Thoracic aorta (tissue), 2 donors: ENCODE measurements around the gene MYT1. TPM values are rescaled to one million over a fixed set of nuclear protein-coding genes. Genes with fewer than 3 reads are reported as not detected.

Experiments
- ATAC-seq: fragments of 150-250 bp; one replicate; pipeline ENCODE4 v1.8.0; 2017; ENCODE audit warnings: low read depth; ENCODE audit not compliant: insufficient number of reproducible peaks, low FRiP score
- DNase-seq: peaks from one replicate; pipeline ENCODE4 v3.0.0-alpha.2; 2020; ENCODE audit warnings: low spot score
- H3K27ac ChIP-seq, 2 donors: fragments of 200-600 bp; sonication (generic); 1 replicate in 1 of 2; 2 replicates in 1 of 2; pipeline ENCODE4 v1.5.1; 2016; ENCODE audit warnings: mild to moderate bottlenecking in 2 of 2, moderate library complexity in 2 of 2
- H3K27me3 ChIP-seq: fragments of 200-600 bp; sonication (generic); replicated peaks from 2 replicates; pipeline ENCODE4 v1.6.0; 2016; ENCODE audit warnings: mild to moderate bottlenecking; ENCODE audit not compliant: insufficient read depth
- H3K36me3 ChIP-seq: fragments of 200-600 bp; sonication (generic); one replicate; pipeline ENCODE4 v1.5.1; 2016
- H3K4me1 ChIP-seq, 2 donors: fragments of 200-600 bp; sonication (generic); 1 replicate in 1 of 2; 2 replicates in 1 of 2; pipeline versions ENCODE4 v1.5.1 to v1.6.0; 2016; ENCODE audit warnings: low read depth in 2 of 2, mild to moderate bottlenecking in 1 of 2; ENCODE audit not compliant: control insufficient read depth in 1 of 2
- H3K4me3 ChIP-seq: fragments of 200-600 bp; sonication (generic); 2 replicates; pipeline ENCODE4 v1.5.1; 2016; ENCODE audit warnings: mild to moderate bottlenecking
- H3K9me3 ChIP-seq: fragments of 200-600 bp; sonication (generic); 2 replicates; pipeline ENCODE4 v1.5.1; 2016
- total RNA-seq, 2 donors: library from RNA; depleted of rRNA; stranded (reverse); fragments of >200 nt; gene quantifications; one replicate each; pipeline versions ENCODE4 v1.1.0 to v1.2.3, GENCODE V29; 2016
- TF ChIP-seq, protein P1 (sequence below): fragments of 200-600 bp; sonication (generic); IDR thresholded peaks from one replicate; pipeline ENCODE4 v1.5.1; 2019; ENCODE audit warnings: antibody characterized with exemption

MYT1 gene
- total RNA-seq, 2 donors from 2014 or later, result not detected

- ATAC-seq (no peak), DNase-seq (no peak)
- Histone ChIP-seq H3K27ac (no peak overlapping the region), H3K4me3 (no peak overlapping the region), H3K27me3 (no peaks in the 10 kb centered on the region), H3K9me3 (no peaks in the 10 kb centered on the region), H3K4me1 (no peaks in the 10 kb centered on the region), H3K36me3 (no peaks in the 10 kb centered on the region)
- TF ChIP-seq, protein P1, sequence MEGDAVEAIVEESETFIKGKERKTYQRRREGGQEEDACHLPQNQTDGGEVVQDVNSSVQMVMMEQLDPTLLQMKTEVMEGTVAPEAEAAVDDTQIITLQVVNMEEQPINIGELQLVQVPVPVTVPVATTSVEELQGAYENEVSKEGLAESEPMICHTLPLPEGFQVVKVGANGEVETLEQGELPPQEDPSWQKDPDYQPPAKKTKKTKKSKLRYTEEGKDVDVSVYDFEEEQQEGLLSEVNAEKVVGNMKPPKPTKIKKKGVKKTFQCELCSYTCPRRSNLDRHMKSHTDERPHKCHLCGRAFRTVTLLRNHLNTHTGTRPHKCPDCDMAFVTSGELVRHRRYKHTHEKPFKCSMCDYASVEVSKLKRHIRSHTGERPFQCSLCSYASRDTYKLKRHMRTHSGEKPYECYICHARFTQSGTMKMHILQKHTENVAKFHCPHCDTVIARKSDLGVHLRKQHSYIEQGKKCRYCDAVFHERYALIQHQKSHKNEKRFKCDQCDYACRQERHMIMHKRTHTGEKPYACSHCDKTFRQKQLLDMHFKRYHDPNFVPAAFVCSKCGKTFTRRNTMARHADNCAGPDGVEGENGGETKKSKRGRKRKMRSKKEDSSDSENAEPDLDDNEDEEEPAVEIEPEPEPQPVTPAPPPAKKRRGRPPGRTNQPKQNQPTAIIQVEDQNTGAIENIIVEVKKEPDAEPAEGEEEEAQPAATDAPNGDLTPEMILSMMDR, result no peak
Observed at GRCh38 chr20:64171211-64171610, 7.0 kb downstream of the MYT1 start.

- H3K36me3 ChIP-seq, result no peaks in the 10 kb centered on the region
- no peak for DNase-seq
- H3K4me1 ChIP-seq, result no peaks in the 10 kb centered on the region
- TF ChIP-seq, protein P1, result no peak
- no peaks in the 10 kb centered on the region for H3K27me3 ChIP-seq
- no peak overlapping the region for H3K27ac ChIP-seq
- no peak for ATAC-seq
- H3K9me3 ChIP-seq, result no peaks in the 10 kb centered on the region
- H3K4me3 ChIP-seq, result no peak overlapping the region
Observed at GRCh38 chr20:64173116-64173515, 8.9 kb downstream of the MYT1 start.

- Histone ChIP-seq H3K27me3 (no peaks in the 10 kb centered on the region), H3K4me1 (no peaks in the 10 kb centered on the region), H3K9me3 (no peaks in the 10 kb centered on the region), H3K27ac (no peak overlapping the region), H3K4me3 (no peak overlapping the region), H3K36me3 (no peaks in the 10 kb centered on the region)
- ATAC-seq (no peak), DNase-seq (no peak)
- TF ChIP-seq, protein P1, result no peak
Observed at GRCh38 chr20:64176551-64176950, 12.3 kb downstream of the MYT1 start.

GRCh38 chr20:64176971-64177370 lies 12.7 kb downstream of the MYT1 start:
- H3K27me3 ChIP-seq, result no peaks in the 10 kb centered on the region
- H3K4me3 ChIP-seq, result no peak overlapping the region
- no peaks in the 10 kb centered on the region for H3K9me3 ChIP-seq
- DNase-seq (no peak), ATAC-seq (no peak)
- no peaks in the 10 kb centered on the region for H3K36me3 ChIP-seq
- no peaks in the 10 kb centered on the region for H3K4me1 ChIP-seq
- H3K27ac ChIP-seq, result no peak overlapping the region
- TF ChIP-seq, protein P1, result no peak

DNA sequence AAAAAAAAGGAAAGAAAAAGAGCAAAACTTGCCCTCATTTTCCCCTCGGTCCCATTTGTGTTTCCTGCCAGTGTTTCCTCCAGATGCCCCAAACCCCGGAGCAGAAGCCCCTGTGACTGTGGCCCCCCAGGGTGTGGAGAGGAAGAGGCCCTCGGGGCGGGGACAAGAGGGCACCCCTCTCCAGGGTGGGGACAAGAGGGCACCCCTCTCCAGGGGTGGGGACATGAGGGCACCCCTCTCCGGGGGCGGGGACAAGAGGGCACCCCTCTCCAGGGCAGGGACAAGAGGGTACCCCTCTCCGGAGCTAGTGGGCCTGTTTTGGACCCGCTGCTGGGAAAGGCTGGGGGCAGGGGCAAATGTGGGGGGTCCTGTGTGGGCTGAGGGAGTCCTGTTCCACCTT lies 13.1 kb downstream of the MYT1 start:
- TF ChIP-seq, protein P1, result no peak
- H3K27ac ChIP-seq, result no peak overlapping the region
- ATAC-seq (no peak), DNase-seq (no peak)
- no peaks in the 10 kb centered on the region for H3K4me1 ChIP-seq
- H3K27me3 ChIP-seq, result no peaks in the 10 kb centered on the region
- no peaks in the 10 kb centered on the region for H3K9me3 ChIP-seq
- H3K4me3 ChIP-seq, result no peak overlapping the region
- H3K36me3 ChIP-seq, result no peaks in the 10 kb centered on the region
